Activated CD4-positive, CD25-positive, alpha-beta regulatory T cell treated with anti-CD3 and anti-CD28 coated beads, Interleukin-2, amount 50 U/mL, for 72 hours (primary cell): ENCODE data around the gene EXOC4.

Experiments used
- DNase-seq: peaks from one replicate; pipeline ENCODE4 v3.0.0; 2021

Gene EXOC4

DNA sequence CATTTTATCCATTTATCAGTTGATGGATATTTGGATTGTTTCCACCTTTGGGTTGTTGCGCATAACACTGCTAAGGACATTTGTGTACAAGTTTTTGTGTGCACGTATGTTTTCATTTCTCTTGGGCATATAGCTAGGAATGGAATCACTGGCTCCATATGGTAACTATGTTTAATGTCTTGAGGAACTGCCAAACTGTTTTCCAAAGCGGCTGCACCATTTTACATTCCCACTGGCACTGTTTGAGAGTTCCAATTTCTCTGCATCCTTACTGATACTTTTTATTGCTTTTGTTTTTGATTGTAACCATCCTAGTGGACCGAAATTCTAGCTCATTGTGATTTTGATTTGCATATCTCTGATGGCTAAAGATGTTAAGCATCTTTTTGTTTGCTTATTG, 118.7 kb downstream of the EXOC4 start:
- DNase-seq: no peak

- no peak for DNase-seq
Measured at GRCh38 chr7:133372337-133372736, 119.5 kb downstream of the EXOC4 start.

GRCh38 chr7:133376514-133376913, 123.6 kb downstream of the EXOC4 start:
- DNase-seq: no peak

- no peak for DNase-seq
Measured at GRCh38 chr7:133381965-133382364, 129.1 kb downstream of the EXOC4 start.

GRCh38 chr7:133382775-133383559, 130.1 kb downstream of the EXOC4 start:
- DNase-seq: no peak

DNA sequence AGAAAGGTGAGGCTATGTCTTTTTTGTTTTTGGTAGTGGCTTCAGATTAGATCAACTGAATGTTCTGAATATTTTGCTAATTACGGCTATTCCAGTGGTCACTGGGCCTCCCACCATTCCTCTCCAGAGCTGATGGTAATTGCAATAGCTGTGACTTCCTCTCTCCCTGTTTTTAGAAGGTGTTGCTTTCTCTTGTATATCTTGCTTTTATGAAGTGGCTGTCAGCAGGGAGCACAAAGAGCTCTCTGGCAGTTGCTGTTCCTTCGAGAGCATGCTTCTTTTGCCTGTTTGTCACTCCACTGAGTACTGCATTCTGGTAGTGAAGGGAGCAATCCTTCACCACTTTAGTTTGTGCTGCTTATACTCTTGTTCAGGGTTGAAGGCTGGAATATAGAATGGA, 133.3 kb downstream of the EXOC4 start:
- DNase-seq: no peak

DNA sequence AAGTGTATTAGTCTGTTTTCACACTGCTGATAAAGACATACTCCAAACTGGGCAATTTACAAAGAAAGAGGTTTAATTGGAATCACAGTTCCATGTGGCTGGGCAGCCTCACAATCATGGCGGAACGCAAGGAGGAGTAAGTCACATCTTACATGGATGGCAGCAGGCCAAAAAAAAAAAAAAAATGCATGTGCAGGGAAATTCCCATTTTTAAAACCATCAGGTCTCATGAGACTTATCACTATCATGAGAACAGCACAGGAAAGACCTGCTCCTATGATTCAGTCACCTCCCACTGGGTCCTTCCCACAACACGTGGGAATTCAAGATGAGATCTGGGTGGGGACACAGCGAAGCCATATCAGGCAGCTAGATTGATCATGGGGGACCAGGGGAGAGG, 136.8 kb downstream of the EXOC4 start:
- no peak for DNase-seq

GRCh38 chr7:133391206-133391605, 138.3 kb downstream of the EXOC4 start:
- DNase-seq: no peak

- DNase-seq: no peak
Measured at GRCh38 chr7:133394369-133394768, 141.5 kb downstream of the EXOC4 start.

- DNase-seq: no peak
Measured at GRCh38 chr7:133395551-133395950, 142.7 kb downstream of the EXOC4 start.

- DNase-seq: no peak
Measured at GRCh38 chr7:133398506-133398905, 145.6 kb downstream of the EXOC4 start.

DNA sequence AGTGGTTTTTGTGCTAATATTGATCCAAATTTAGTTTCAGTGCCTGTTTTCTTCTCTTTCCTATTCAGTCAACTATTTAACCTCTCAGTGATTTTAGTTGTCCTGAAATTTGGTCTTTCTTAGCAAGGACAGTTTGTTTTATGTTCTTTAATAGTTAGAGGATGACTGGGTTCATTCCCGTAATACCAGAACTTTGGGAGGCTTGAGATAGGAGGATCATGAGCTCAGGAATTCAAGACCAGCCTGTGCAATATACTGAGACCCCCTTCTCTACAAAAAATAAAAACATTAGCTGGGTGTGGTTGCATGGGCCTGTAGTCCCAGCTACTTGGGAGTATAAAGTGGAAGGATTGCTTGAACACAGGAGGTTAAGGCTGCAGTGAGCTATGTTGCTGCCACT, 148.3 kb downstream of the EXOC4 start:
- DNase-seq: no peak

DNA sequence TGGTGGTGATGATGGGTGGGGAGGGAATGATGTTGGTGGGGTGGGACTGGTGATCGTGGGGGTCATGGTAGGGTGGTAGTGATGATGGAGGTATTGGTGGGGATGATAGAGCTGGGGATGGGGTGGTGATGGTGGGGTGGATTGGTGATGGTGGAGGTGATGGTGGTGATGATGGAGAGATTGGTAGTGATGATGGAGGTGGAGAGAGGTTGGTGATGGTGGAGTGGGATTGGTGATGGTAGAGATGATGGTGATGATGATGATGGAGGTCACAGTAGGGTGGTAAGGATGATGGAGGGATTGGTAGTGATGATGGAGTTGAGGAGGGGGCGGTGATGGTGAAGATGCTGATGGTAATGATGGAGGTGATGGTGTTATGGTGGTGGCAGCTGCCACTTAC, 155.3 kb downstream of the EXOC4 start:
- DNase-seq: no peak

GRCh38 chr7:133409421-133409820, 156.5 kb downstream of the EXOC4 start:
- no peak for DNase-seq

- DNase-seq: no peak
Measured at GRCh38 chr7:133409966-133410365, 157.1 kb downstream of the EXOC4 start.

DNA sequence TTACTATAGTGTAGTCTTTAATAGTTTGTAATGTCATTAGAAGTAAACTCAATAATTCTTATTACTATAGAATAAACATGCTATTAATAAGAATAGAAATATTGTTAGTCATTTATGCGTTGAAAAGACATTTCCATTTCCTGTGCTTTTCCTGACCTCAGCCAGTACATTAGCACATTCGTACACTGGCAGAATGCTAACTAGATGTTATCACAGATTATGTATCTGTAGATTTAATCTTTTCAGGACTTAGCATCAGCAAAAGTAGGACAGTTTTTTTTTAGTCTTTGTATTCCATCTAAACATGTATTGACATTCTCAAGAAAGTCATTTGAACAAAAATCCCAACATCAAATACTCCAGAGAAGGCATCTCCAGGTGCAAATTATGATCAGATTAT, 158.5 kb downstream of the EXOC4 start:
- no peak for DNase-seq

DNA sequence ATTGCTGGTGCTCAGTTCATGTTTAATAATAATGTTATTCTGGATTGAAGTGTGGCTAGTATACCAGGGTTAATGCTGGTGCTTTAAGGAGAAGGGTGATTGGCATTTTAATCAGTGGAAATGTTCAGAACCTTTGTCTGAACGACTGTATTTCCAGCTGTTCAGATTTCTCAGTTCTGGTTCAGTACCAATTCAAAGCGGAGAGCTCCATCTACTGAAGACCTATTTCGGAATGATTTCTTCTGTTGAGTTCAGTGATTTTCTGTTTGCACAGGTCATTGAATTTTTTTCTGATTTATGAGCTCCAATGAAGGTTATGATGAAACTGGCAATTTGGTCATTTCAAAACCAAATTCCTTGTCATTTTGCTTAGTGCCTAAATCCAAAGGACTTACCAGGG, 160.1 kb downstream of the EXOC4 start:
- no peak for DNase-seq

DNA sequence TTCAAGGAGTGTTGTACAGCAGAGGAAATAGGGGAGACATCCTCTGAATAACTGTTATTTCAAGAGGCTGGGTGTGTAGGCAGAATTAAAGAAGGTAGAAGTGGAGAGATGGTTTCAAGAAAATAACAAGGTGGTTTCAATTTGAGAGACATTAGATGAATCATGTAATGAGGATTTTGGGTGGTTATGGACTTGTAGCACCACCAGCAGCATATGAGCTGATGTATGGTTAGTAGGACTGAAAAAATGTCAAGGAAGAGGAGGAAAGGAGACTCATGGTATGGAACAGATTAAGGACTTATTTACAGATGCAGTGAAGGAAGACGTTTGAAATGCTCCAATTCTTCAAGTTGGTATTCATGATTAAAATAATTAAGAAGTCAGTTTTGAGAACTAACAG, 166.2 kb downstream of the EXOC4 start:
- DNase-seq: no peak

- DNase-seq: no peak
Measured at GRCh38 chr7:133423618-133424017, 170.7 kb downstream of the EXOC4 start.

DNA sequence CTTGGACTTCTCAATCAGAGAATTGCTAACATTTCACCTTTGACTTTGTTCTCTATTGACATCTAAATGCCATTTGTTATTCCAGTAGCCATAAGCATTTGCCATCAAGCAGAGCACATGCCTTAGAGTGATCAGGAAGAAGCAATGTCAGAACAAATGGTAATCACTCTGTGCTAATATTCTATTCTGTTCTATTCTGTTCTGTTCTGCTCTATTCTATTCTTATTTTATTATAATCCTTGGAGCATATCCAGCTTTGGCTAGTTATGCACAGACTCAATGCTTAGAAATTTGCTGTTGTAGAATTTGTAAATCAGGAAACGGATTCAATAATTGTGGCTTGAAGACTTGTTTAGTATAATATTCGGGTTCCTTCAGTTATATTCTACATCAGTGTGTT, 175.4 kb downstream of the EXOC4 start:
- DNase-seq: no peak

- DNase-seq: no peak
Measured at GRCh38 chr7:133428876-133429275, 176.0 kb downstream of the EXOC4 start.

GRCh38 chr7:133429371-133429770, 176.5 kb downstream of the EXOC4 start:
- DNase-seq: no peak

- DNase-seq: no peak
Measured at GRCh38 chr7:133431134-133431724, 178.4 kb downstream of the EXOC4 start.

DNA sequence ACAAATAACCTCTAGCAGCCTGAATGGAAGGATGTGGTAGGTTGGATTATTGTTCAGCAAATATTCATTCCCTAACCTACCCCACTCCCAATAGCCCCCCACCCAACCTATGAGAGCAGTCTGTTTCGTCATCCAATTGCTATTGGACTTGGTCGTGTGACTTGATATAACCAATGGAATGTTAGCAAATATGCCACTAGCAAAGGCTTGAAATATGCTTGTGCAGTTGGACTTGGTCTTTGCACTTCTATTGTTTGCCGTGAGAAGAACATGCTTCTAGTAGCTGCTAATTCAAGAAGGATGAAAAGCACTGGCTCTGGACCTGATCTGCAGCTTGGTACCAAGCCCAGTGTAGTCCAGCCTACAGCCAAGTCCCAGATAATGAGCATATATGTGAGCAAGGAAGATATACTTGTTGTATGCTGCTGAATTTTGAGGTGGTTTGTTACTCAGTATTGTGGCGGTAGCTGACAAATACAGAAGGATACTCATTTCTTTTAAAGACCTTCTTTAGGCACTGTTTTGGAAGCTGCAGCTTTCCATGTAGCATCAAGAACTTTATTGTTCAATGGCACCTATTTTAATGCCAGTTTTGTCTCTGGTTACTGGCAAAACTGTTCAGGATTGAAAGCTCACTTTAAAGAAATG, 180.4 kb downstream of the EXOC4 start:
- DNase-seq: no peak
